SK-N-SH (cell line): ENCODE measurements around the gene LCN2.

Experiments used
- CTCF ChIP-seq: fragments of 200-600 bp; sonication (generic); IDR thresholded peaks from 2 replicates; pipeline ENCODE4 v1.6.1; 2017; ENCODE audit warnings: antibody characterized with exemption, mild to moderate bottlenecking, moderate library complexity
- ELF1 ChIP-seq: IDR thresholded peaks from 2 replicates; pipeline ENCODE4 v1.4.0; 2012
- EZH2phosphoT487 ChIP-seq: fragments of 200-600 bp; sonication (generic); IDR thresholded peaks from 2 replicates; pipeline ENCODE4 v1.6.1; 2017; ENCODE audit warnings: low read depth, mixed run types, mild to moderate bottlenecking, antibody characterized with exemption, moderate library complexity, borderline replicate concordance
- FOXJ3 ChIP-seq: sonication (generic); formaldehyde crosslinking; IDR thresholded peaks from 2 replicates; pipeline ENCODE4 v1.5.1; 2020; ENCODE audit warnings: mild to moderate bottlenecking, missing genetic modification reagents
- POLR2AphosphoS5 ChIP-seq: IDR thresholded peaks from 2 replicates; pipeline ENCODE4 v1.6.1; 2012; ENCODE audit warnings: low read depth, low read length
- RAD21 ChIP-seq: IDR thresholded peaks from 2 replicates; pipeline ENCODE4 v1.6.1; 2012; ENCODE audit warnings: mild to moderate bottlenecking, low read length
- TAF1 ChIP-seq: IDR thresholded peaks from 2 replicates; pipeline ENCODE4 v1.6.1; 2012; ENCODE audit warnings: low read depth, mild to moderate bottlenecking, low read length, moderate library complexity, borderline replicate concordance
- TF ChIP-seq, protein P1 (sequence below): fragments of 150-350 bp; IDR thresholded peaks from 2 replicates; pipeline ENCODE4 v1.6.1; 2017; ENCODE audit warnings: antibody characterized with exemption, low read length, low read depth, borderline replicate concordance

DNA sequence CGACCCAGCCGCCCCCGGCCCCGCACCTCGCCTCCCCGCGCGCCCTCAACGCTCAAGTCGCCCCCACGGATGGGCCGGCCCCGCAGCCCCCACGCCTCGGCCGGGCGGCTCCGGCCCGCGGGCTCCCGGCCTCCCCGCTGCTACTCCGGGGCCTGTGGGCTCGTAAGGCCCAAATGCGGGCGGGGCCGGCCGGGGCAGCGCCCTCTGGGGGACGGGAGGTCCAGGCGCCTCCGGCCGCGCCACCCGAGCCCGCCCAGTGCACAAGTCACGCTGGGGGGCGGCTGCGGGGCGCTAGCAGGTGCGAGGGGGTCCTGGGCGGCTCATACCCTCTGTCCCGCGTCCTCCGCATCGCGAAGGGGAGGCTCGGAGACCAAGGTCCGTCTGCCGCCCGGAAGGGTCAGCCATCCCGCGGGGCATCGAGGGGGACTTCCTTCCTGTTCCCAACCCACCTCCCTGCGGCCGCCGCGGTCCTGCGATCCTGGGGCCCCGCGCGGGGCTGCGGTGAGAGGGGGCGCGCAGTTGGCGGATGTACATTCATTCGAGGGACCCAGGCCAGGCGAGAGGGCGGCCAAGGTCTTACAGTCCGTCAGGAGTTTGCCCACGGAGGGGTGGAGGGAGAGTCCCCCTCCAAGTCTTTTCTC, 42.3 kb downstream of the LCN2 start, which contains the start of gene CIZ1:
- TF ChIP-seq CTCF: peak; percentile 73
- TF ChIP-seq EZH2phosphoT487: no peak
- peak; percentile 37; the same call in 1 of the 2 replicates for TF ChIP-seq POLR2AphosphoS5
- TF ChIP-seq, protein P1, sequence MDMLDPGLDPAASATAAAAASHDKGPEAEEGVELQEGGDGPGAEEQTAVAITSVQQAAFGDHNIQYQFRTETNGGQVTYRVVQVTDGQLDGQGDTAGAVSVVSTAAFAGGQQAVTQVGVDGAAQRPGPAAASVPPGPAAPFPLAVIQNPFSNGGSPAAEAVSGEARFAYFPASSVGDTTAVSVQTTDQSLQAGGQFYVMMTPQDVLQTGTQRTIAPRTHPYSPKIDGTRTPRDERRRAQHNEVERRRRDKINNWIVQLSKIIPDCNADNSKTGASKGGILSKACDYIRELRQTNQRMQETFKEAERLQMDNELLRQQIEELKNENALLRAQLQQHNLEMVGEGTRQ: no peak
- TF ChIP-seq FOXJ3: no peak
- TF ChIP-seq RAD21: no peak
- peak; percentile 34; the same call in 1 of the 2 replicates for TF ChIP-seq ELF1
- peak; percentile 80; the same call in 1 of the 2 replicates for TF ChIP-seq TAF1
